ENCODE data around the gene SAMD3.
A peak's percentile ranks its signal among the peaks of the same experiment; 100 is the strongest.
"Not testable (repeated sequence)": the region's sequence is repeated elsewhere in the genome, so short reads cannot be mapped to it uniquely, and the experiment has no call there.

Gene SAMD3

GRCh38 chr6:130170160-130170559 is 52.6 kb downstream of the SAMD3 start:
- DNase-seq, result not testable (repeated sequence)

- no peak for DNase-seq
These were observed 55.1 kb downstream of the SAMD3 start for GRCh38 chr6:130167655-130168054.

GRCh38 chr6:130164251-130164650 is 58.5 kb downstream of the SAMD3 start:
- no peak for DNase-seq

GRCh38 chr6:130163266-130163665 is 59.5 kb downstream of the SAMD3 start:
- no peak for DNase-seq

- DNase-seq, result no peak
These were observed 60.3 kb downstream of the SAMD3 start for GRCh38 chr6:130162421-130162820.

- DNase-seq, result no peak
These were observed 60.9 kb downstream of the SAMD3 start for GRCh38 chr6:130161683-130162404.

GRCh38 chr6:130159956-130160355 is 62.8 kb downstream of the SAMD3 start:
- DNase-seq, result no peak

- no peak for DNase-seq
These were observed 64.2 kb downstream of the SAMD3 start for GRCh38 chr6:130158548-130158947.

GRCh38 chr6:130158056-130158455 is 64.7 kb downstream of the SAMD3 start:
- DNase-seq, result no peak

- no peak for DNase-seq
These were observed 65.8 kb downstream of the SAMD3 start for GRCh38 chr6:130156908-130157307.

GRCh38 chr6:130152908-130153510 is 69.7 kb downstream of the SAMD3 start:
- DNase-seq, result no peak

GRCh38 chr6:130150906-130151305 is 71.8 kb downstream of the SAMD3 start:
- no peak for DNase-seq

GRCh38 chr6:130149016-130149415 is 73.7 kb downstream of the SAMD3 start:
- DNase-seq, result not testable (repeated sequence)

GRCh38 chr6:130148181-130148580 is 74.6 kb downstream of the SAMD3 start:
- peak; percentile 14 for DNase-seq

GRCh38 chr6:130147111-130147510 is 75.6 kb downstream of the SAMD3 start:
- DNase-seq, result no peak

- no peak for DNase-seq
These were observed 79.0 kb downstream of the SAMD3 start for GRCh38 chr6:130143709-130144108.

- DNase-seq, result no peak
These were observed 82.7 kb downstream of the SAMD3 start for GRCh38 chr6:130140084-130140483.

- DNase-seq, result no peak
These were observed 83.9 kb downstream of the SAMD3 start for GRCh38 chr6:130138909-130139242.

GRCh38 chr6:130138116-130138908 is 84.4 kb downstream of the SAMD3 start:
- DNase-seq, result peak; percentile 41

GRCh38 chr6:130136798-130137197 is 86.0 kb downstream of the SAMD3 start:
- DNase-seq, result no peak

- peak; percentile 54 for DNase-seq
These were observed 88.2 kb downstream of the SAMD3 start for GRCh38 chr6:130134582-130134981.

- peak; percentile 80 for DNase-seq
These were observed 90.5 kb downstream of the SAMD3 start for GRCh38 chr6:130132286-130132701.

- no peak for DNase-seq
These were observed 92.9 kb downstream of the SAMD3 start for GRCh38 chr6:130129762-130130246.

GRCh38 chr6:130128326-130128725 is 94.4 kb downstream of the SAMD3 start:
- no peak for DNase-seq

All from activated CD4-positive, alpha-beta T cell treated with anti-CD3 and anti-CD28 coated beads, Interleukin-2, Interleukin-6, amounts not matched to agents 100 ng/mL and 50 ng/mL, durations not matched to agents 16 hours and 8 hours (primary cell).